Smooth muscle cell (in vitro differentiated cells): Measurements from ENCODE around the gene GRID2. TPM values are rescaled to one million over a fixed set of nuclear protein-coding genes. Genes with fewer than 3 reads are reported as not detected.

ENCODE experiments used
- DNase-seq: peaks from one replicate; lab custom pipeline; 2025; ENCODE audit not compliant: unreplicated experiment; lab: John Stamatoyannopoulos, UW
- H2AFZ ChIP-seq: fragments of 200-600 bp; sonication (generic); 2 replicates; pipeline ENCODE4 v1.6.0; 2016; ENCODE audit warnings: antibody characterized with exemption, low read depth, mild to moderate bottlenecking
- H3F3A ChIP-seq: fragments of 200-600 bp; sonication (generic); 2 replicates; pipeline ENCODE4 v1.6.0; 2017; ENCODE audit warnings: antibody characterized with exemption, low read depth
- H3K27ac ChIP-seq: fragments of 200-600 bp; sonication (generic); 2 replicates; pipeline ENCODE4 v1.5.1; 2016; ENCODE audit warnings: low read depth, mild to moderate bottlenecking
- H3K27me3 ChIP-seq: fragments of 200-600 bp; sonication (generic); 2 replicates; pipeline ENCODE4 v1.6.1; 2016; ENCODE audit warnings: low read depth, mild to moderate bottlenecking
- H3K36me3 ChIP-seq: fragments of 200-600 bp; sonication (generic); 2 replicates; pipeline ENCODE4 v1.5.1; 2016; ENCODE audit warnings: low read depth
- H3K4me1 ChIP-seq: fragments of 200-600 bp; sonication (generic); 2 replicates; pipeline ENCODE4 v1.5.1; 2016; ENCODE audit warnings: low read depth
- H3K4me2 ChIP-seq: fragments of 200-600 bp; sonication (generic); 2 replicates; pipeline ENCODE4 v1.6.0; 2016; ENCODE audit warnings: mild to moderate bottlenecking
- H3K4me3 ChIP-seq: fragments of 200-600 bp; sonication (generic); 2 replicates; pipeline ENCODE4 v1.5.1; 2016; ENCODE audit warnings: mild to moderate bottlenecking
- H3K79me2 ChIP-seq: fragments of 200-600 bp; sonication (generic); 2 replicates; pipeline ENCODE4 v1.6.0; 2016; ENCODE audit warnings: low read depth, mild to moderate bottlenecking
- H3K9ac ChIP-seq: fragments of 200-600 bp; sonication (generic); 2 replicates; pipeline ENCODE4 v1.6.0; 2016; ENCODE audit warnings: low read depth
- H3K9me3 ChIP-seq: fragments of 200-600 bp; sonication (generic); replicated peaks from 2 replicates; pipeline ENCODE4 v1.5.1; 2016; ENCODE audit warnings: low read depth
- H4K20me1 ChIP-seq: fragments of 200-600 bp; sonication (generic); 2 replicates; pipeline ENCODE4 v1.6.0; 2016; ENCODE audit warnings: low read depth
- WGBS: methylation state at CpG from one replicate; pipeline ENCODE4 v1.1.7; 2016; ENCODE audit warnings: low lambda C conversion rate; 5-methylcytosine and 5-hydroxymethylcytosine counted together
- polyA plus RNA-seq: library from polyadenylated mRNA; unstranded; fragments of >200 nt; fragmentation: Nextera tagmentation; extraction: Ambion mirVana; gene quantifications from 2 replicates; pipeline ENCODE4 v1.2.1, GENCODE V29; 2016
- total RNA-seq: library from RNA; depleted of rRNA; stranded (reverse); fragments of >200 nt; gene quantifications from 2 replicates; pipeline ENCODE4 v1.2.3, GENCODE V29; 2014
- TF ChIP-seq, protein P1 (sequence below): fragments of 200-600 bp; sonication (generic); IDR thresholded peaks from 2 replicates; pipeline ENCODE4 v1.5.1; 2017; ENCODE audit warnings: borderline replicate concordance, mild to moderate bottlenecking, antibody characterized with exemption; ENCODE audit not compliant: insufficient read depth, poor library complexity, severe bottlenecking

GRID2 gene
- total and polyA plus RNA-seq, 2 experiments from 2014 or later, result 1.2 TPM; not detected in 1

DNA sequence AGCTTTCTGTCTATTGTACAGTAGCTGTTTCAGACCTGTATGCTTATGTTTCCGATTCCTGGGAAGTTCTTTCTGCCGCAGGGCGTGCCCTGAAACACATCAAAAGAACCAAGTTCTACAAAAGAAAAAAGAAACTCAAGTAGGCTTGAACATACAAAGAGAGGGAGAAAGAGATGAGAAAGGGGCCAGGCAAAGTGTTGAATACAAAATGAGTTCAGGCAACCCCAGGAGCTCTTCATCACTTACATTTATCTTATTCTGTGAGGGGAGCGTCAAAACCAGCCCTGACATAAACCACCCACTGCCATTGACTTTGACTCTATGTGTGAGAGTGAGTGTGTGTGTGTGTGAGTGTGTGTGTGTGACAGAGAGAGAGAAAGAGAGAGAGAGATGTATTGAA lies 1498.3 kb downstream of the GRID2 start:
- H3K36me3 ChIP-seq, result no peaks in the 10 kb centered on the region
- peaks cover 5% of the 10 kb centered on the region for H3K27me3 ChIP-seq
- no peaks in the 10 kb centered on the region for H3K4me1 ChIP-seq
- H3K27ac ChIP-seq, result no peak overlapping the region
- 82% methylated on average over 4 of the region's 4 CpGs for WGBS
- no peak overlapping the region for H2AFZ ChIP-seq
- no peak overlapping the region for H3K4me2 ChIP-seq
- H3F3A ChIP-seq, result no peaks in the 10 kb centered on the region
- no peak for DNase-seq
- H4K20me1 ChIP-seq, result no peaks in the 10 kb centered on the region
- TF ChIP-seq, protein P1, sequence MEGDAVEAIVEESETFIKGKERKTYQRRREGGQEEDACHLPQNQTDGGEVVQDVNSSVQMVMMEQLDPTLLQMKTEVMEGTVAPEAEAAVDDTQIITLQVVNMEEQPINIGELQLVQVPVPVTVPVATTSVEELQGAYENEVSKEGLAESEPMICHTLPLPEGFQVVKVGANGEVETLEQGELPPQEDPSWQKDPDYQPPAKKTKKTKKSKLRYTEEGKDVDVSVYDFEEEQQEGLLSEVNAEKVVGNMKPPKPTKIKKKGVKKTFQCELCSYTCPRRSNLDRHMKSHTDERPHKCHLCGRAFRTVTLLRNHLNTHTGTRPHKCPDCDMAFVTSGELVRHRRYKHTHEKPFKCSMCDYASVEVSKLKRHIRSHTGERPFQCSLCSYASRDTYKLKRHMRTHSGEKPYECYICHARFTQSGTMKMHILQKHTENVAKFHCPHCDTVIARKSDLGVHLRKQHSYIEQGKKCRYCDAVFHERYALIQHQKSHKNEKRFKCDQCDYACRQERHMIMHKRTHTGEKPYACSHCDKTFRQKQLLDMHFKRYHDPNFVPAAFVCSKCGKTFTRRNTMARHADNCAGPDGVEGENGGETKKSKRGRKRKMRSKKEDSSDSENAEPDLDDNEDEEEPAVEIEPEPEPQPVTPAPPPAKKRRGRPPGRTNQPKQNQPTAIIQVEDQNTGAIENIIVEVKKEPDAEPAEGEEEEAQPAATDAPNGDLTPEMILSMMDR, result no peak
- H3K9ac ChIP-seq, result no peak overlapping the region
- H3K9me3 ChIP-seq, result no peaks in the 10 kb centered on the region
- no peak overlapping the region for H3K4me3 ChIP-seq
- no peaks in the 10 kb centered on the region for H3K79me2 ChIP-seq

- Histone ChIP-seq H3K36me3 (no peaks in the 10 kb centered on the region), H3F3A (no peaks in the 10 kb centered on the region), H3K79me2 (no peaks in the 10 kb centered on the region), H2AFZ (no peak overlapping the region), H3K27ac (no peak overlapping the region), H3K4me1 (no peaks in the 10 kb centered on the region), H4K20me1 (no peaks in the 10 kb centered on the region), H3K9me3 (no peaks in the 10 kb centered on the region), H3K27me3 (peaks cover 10% of the 10 kb centered on the region), H3K4me2 (no peak overlapping the region), H3K9ac (no peak overlapping the region), H3K4me3 (no peak overlapping the region)
- DNase-seq, result no peak
- 95% methylated on average over 4 of the region's 4 CpGs for WGBS
- TF ChIP-seq, protein P1, result no peak
Observed at GRCh38 chr4:93809773-93810172, 1506.0 kb downstream of the GRID2 start.

- H3K4me3 ChIP-seq, result no peak overlapping the region
- H3K79me2 ChIP-seq, result no peaks in the 10 kb centered on the region
- TF ChIP-seq, protein P1, result no peak
- H3K9me3 ChIP-seq, result no peaks in the 10 kb centered on the region
- H3K27ac ChIP-seq, result no peak overlapping the region
- H3F3A ChIP-seq, result no peaks in the 10 kb centered on the region
- no peaks in the 10 kb centered on the region for H4K20me1 ChIP-seq
- 74% methylated on average over 5 of the region's 5 CpGs for WGBS
- H3K4me1 ChIP-seq, result no peaks in the 10 kb centered on the region
- H3K27me3 ChIP-seq, result peaks cover 10% of the 10 kb centered on the region
- no peak for DNase-seq
- H3K9ac ChIP-seq, result no peak overlapping the region
- H3K4me2 ChIP-seq, result no peak overlapping the region
- no peak overlapping the region for H2AFZ ChIP-seq
- H3K36me3 ChIP-seq, result no peaks in the 10 kb centered on the region
Observed at GRCh38 chr4:93810340-93810992, 1506.7 kb downstream of the GRID2 start.

DNA sequence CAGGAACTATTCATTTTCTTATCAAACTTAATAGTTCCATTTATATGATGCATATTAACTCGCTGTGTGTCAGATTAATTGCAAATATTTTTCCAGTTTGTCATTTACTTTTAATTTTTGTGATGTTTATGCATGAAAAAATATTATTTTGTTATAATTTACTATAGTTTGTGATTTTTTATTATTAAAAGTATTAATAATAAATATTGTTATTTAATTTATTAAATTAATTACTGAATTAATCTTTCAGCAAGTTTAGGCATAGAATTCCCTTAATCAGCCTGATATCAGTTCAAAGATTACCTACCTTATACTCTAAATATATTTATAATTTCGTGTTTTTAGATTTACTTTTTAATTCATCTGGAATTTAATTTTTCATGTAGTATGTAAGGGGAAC lies 1509.3 kb downstream of the GRID2 start:
- Histone ChIP-seq H3K4me2 (no peak overlapping the region), H3K9me3 (no peaks in the 10 kb centered on the region), H3K4me1 (no peaks in the 10 kb centered on the region), H3K36me3 (no peaks in the 10 kb centered on the region), H3F3A (no peaks in the 10 kb centered on the region), H2AFZ (no peak overlapping the region), H3K79me2 (no peaks in the 10 kb centered on the region), H3K27ac (no peak overlapping the region), H3K9ac (no peak overlapping the region), H3K4me3 (no peak overlapping the region), H4K20me1 (no peaks in the 10 kb centered on the region), H3K27me3 (peaks cover 16% of the 10 kb centered on the region)
- DNase-seq, result no peak
- 91% methylated on average over 2 of the region's 2 CpGs for WGBS
- TF ChIP-seq, protein P1, result no peak
